H9 (cell line): ENCODE results near the gene FRMPD1. TPM values are rescaled to one million over a fixed set of nuclear protein-coding genes. Genes with fewer than 3 reads are reported as not detected.

Experiments used
- DNase-seq: peaks from one replicate; pipeline ENCODE4 v3.0.0-alpha.2; 2017
- H2AFZ ChIP-seq: one replicate; pipeline ENCODE4 v1.6.1; 2013; ENCODE audit warnings: mild to moderate bottlenecking, low read length, control low read depth, moderate library complexity
- H2AK5ac ChIP-seq: 2 replicates; pipeline ENCODE4 v1.6.1; 2013; ENCODE audit warnings: low read length, control low read depth, mixed read lengths; ENCODE audit not compliant: insufficient read length
- H2BK120ac ChIP-seq: one replicate; pipeline ENCODE4 v1.6.1; 2013; ENCODE audit warnings: low read depth, mild to moderate bottlenecking, low read length, control low read depth, inconsistent platforms; ENCODE audit not compliant: poor library complexity, severe bottlenecking
- H2BK12ac ChIP-seq: 2 replicates; pipeline ENCODE4 v1.6.1; 2013; ENCODE audit warnings: low read length, control low read depth, mixed read lengths, low read depth; ENCODE audit not compliant: insufficient read length
- H2BK15ac ChIP-seq: 2 replicates; pipeline ENCODE4 v1.6.1; 2013; ENCODE audit warnings: low read depth, low read length, control low read depth
- H2BK20ac ChIP-seq: one replicate; pipeline ENCODE4 v1.6.1; 2013; ENCODE audit warnings: low read depth, mild to moderate bottlenecking, low read length, control low read depth, inconsistent platforms; ENCODE audit not compliant: poor library complexity, severe bottlenecking
- H2BK5ac ChIP-seq: 2 replicates; pipeline ENCODE4 v1.6.1; 2013; ENCODE audit warnings: low read length, control low read depth, mixed read lengths; ENCODE audit not compliant: insufficient read length
- H3K14ac ChIP-seq: 2 replicates; pipeline ENCODE4 v1.6.1; 2013; ENCODE audit warnings: low read length, control low read depth; ENCODE audit not compliant: insufficient read depth
- H3K18ac ChIP-seq: 2 replicates; pipeline ENCODE4 v1.6.1; 2013; ENCODE audit warnings: low read depth, mild to moderate bottlenecking, mixed read lengths, low read length, control low read depth; ENCODE audit not compliant: insufficient read length
- H3K23ac ChIP-seq: 2 replicates; pipeline ENCODE4 v1.6.1; 2013; ENCODE audit warnings: low read length, control low read depth, mixed read lengths, low read depth; ENCODE audit not compliant: insufficient read length
- H3K23me2 ChIP-seq: 2 replicates; pipeline ENCODE4 v1.6.1; 2013; ENCODE audit warnings: low read depth, mild to moderate bottlenecking, mixed read lengths, low read length, control low read depth; ENCODE audit not compliant: insufficient read length, poor library complexity, severe bottlenecking
- H3K27ac ChIP-seq: 2 replicates; pipeline ENCODE4 v1.5.1; 2013; ENCODE audit warnings: low read length, control low read depth, mixed read lengths, low read depth; ENCODE audit not compliant: insufficient read length
- H3K27me3 ChIP-seq: 2 replicates; pipeline ENCODE4 v1.6.1; 2013; ENCODE audit warnings: low read length, control low read depth, inconsistent platforms; ENCODE audit not compliant: insufficient read depth
- H3K4ac ChIP-seq: 2 replicates; pipeline ENCODE4 v1.6.1; 2013; ENCODE audit warnings: low read depth, mild to moderate bottlenecking, control low read depth, inconsistent platforms, low read length, moderate library complexity
- H3K4me1 ChIP-seq: 2 replicates; pipeline ENCODE4 v1.6.1; 2013; ENCODE audit warnings: low read length, control low read depth, inconsistent platforms; ENCODE audit not compliant: insufficient read depth
- H3K4me2 ChIP-seq: 2 replicates; pipeline ENCODE4 v1.6.1; 2013; ENCODE audit warnings: low read length, control low read depth, mixed read lengths; ENCODE audit not compliant: insufficient read length, insufficient read depth
- H3K56ac ChIP-seq: 2 replicates; pipeline ENCODE4 v1.6.1; 2013; ENCODE audit warnings: low read depth, mild to moderate bottlenecking, mixed read lengths, low read length, control low read depth; ENCODE audit not compliant: insufficient read length
- H3K79me1 ChIP-seq: 2 replicates; pipeline ENCODE4 v1.6.1; 2013; ENCODE audit warnings: low read depth, mild to moderate bottlenecking, moderate library complexity, low read length, control low read depth, inconsistent platforms; ENCODE audit not compliant: insufficient read depth, poor library complexity, severe bottlenecking
- H3K79me2 ChIP-seq: 2 replicates; pipeline ENCODE4 v1.6.1; 2013; ENCODE audit warnings: low read length, control low read depth, inconsistent platforms; ENCODE audit not compliant: insufficient read depth
- H3K9ac ChIP-seq: 2 replicates; pipeline ENCODE4 v1.6.1; 2013; ENCODE audit warnings: low read length, control low read depth, mixed read lengths; ENCODE audit not compliant: insufficient read length; ENCODE audit errors: extremely low read depth
- H3K9me3 ChIP-seq: one replicate; pipeline ENCODE4 v1.6.1; 2013; ENCODE audit warnings: low read depth, low read length, inconsistent platforms; ENCODE audit not compliant: control insufficient read depth
- H3T11ph ChIP-seq: one replicate; pipeline ENCODE4 v1.6.1; 2013; ENCODE audit warnings: mild to moderate bottlenecking, low read length, control low read depth, inconsistent platforms
- H4K20me1 ChIP-seq: one replicate; pipeline ENCODE4 v1.6.1; 2013; ENCODE audit not compliant: control insufficient read depth, insufficient read length, insufficient read depth
- H4K5ac ChIP-seq: 2 replicates; pipeline ENCODE4 v1.6.1; 2013; ENCODE audit warnings: low read depth, mild to moderate bottlenecking, mixed read lengths, low read length, control low read depth; ENCODE audit not compliant: insufficient read length
- H4K8ac ChIP-seq: replicated peaks from 2 replicates; pipeline ENCODE4 v1.6.1; 2013; ENCODE audit warnings: low read length, control low read depth, mixed read lengths, low read depth; ENCODE audit not compliant: insufficient read length
- H4K91ac ChIP-seq: 2 replicates; pipeline ENCODE4 v1.6.1; 2013; ENCODE audit warnings: low read depth, mild to moderate bottlenecking, moderate library complexity, mixed read lengths, low read length, control low read depth; ENCODE audit not compliant: insufficient read length
- H3K27ac Mint-ChIP-seq, 3 experiments: 2 replicates in 2 of 3; 3 replicates in 1 of 3; pipeline ENCODE4 v1.8.0; 2020 to 2021; ENCODE audit warnings: mixed read lengths in 3 of 3, mild to moderate bottlenecking in 1 of 3, moderate library complexity in 1 of 3
- H3K27me3 Mint-ChIP-seq: 2 replicates; pipeline ENCODE4 v1.8.0; 2021; ENCODE audit warnings: low read depth, mild to moderate bottlenecking, moderate library complexity, mixed read lengths
- H3K36me3 Mint-ChIP-seq, 3 experiments: 2 replicates in 2 of 3; 3 replicates in 1 of 3; pipeline ENCODE4 v1.8.0; 2020 to 2021; ENCODE audit warnings: low read depth in 3 of 3, mixed read lengths in 3 of 3; ENCODE audit not compliant: insufficient read depth in 1 of 3
- H3K4me1 Mint-ChIP-seq, 2 experiments: 2 replicates each; pipeline ENCODE4 v1.8.0; 2020; ENCODE audit warnings: mixed read lengths in 2 of 2
- H3K4me3 Mint-ChIP-seq, 2 experiments: 2 replicates in 1 of 2; 3 replicates in 1 of 2; pipeline ENCODE4 v1.8.0; 2020 to 2021; ENCODE audit warnings: mild to moderate bottlenecking in 2 of 2, mixed read lengths in 2 of 2, moderate library complexity in 1 of 2
- H3K9me3 Mint-ChIP-seq, 2 experiments: 2 replicates in 1 of 2; 3 replicates in 1 of 2; pipeline ENCODE4 v1.8.0; 2020; ENCODE audit warnings: mild to moderate bottlenecking in 2 of 2, mixed read lengths in 2 of 2, moderate library complexity in 1 of 2
- CTCF ChIP-seq: fragments of 200-600 bp; sonication (generic); conservative IDR thresholded peaks from 3 replicates; pipeline ENCODE4 v1.8.0; 2021; ENCODE audit warnings: antibody characterized with exemption, mild to moderate bottlenecking
- WGBS: extraction: QIAGEN DNeasy Blood & Tissue Kit; methylation state at CpG from one replicate; pipeline ENCODE4 v1.1.7; 2013; ENCODE audit warnings: missing lambda C conversion rate, low lambda C conversion rate, mixed read lengths; ENCODE audit not compliant: insufficient read length; ENCODE audit errors: extremely low coverage; 5-methylcytosine and 5-hydroxymethylcytosine counted together
- total RNA-seq: library from RNA; stranded (reverse); gene quantifications from 2 replicates; pipeline ENCODE4 v1.2.1, GENCODE V29; 2021

Gene FRMPD1
- total RNA-seq, 1 experiment from 2014 or later: 0.04 TPM

GRCh38 chr9:37692622-37693221 is 42.0 kb downstream of the FRMPD1 start:
- TF ChIP-seq CTCF: no peak
- Histone ChIP-seq H2BK12ac (no peak overlapping the region), H3K9ac (no peak overlapping the region), H3K4me2 (no peak overlapping the region), H3K18ac (no peak overlapping the region), H3T11ph (no peak overlapping the region), H3K4me1 (no peaks in the 10 kb centered on the region), H3K14ac (no peak overlapping the region), H4K8ac (no peak overlapping the region), H2AK5ac (no peak overlapping the region), H3K9me3 (no peaks in the 10 kb centered on the region), H2BK20ac (no peak overlapping the region), H3K23me2 (no peaks in the 10 kb centered on the region), H2BK15ac (no peak overlapping the region), H4K91ac (no peak overlapping the region), H3K79me2 (no peaks in the 10 kb centered on the region), H3K27ac (no peak overlapping the region), H3K56ac (no peak overlapping the region), H2BK120ac (no peak overlapping the region), H4K5ac (no peak overlapping the region), H3K4ac (no peak overlapping the region), H3K27me3 (no peaks in the 10 kb centered on the region), H4K20me1 (no peaks in the 10 kb centered on the region), H3K79me1 (no peaks in the 10 kb centered on the region), H3K23ac (no peak overlapping the region), H2AFZ (no peak overlapping the region), H2BK5ac (no peak overlapping the region)
- H3K4me1 Mint-ChIP-seq: peaks cover 3 to 5% of the 10 kb centered on the region in 2 experiments; a peak in 3 of 4 replicates
- H3K4me3 Mint-ChIP-seq: no peak overlapping the region
- no CpG with 5 or more reads among the region's 11 CpGs for WGBS
- no peak for DNase-seq
- H3K9me3 Mint-ChIP-seq: no peaks in the 10 kb centered on the region
- no peaks in the 10 kb centered on the region for H3K36me3 Mint-ChIP-seq
- no peaks in the 10 kb centered on the region for H3K27me3 Mint-ChIP-seq
- H3K27ac Mint-ChIP-seq: 0 out of 7 replicates have a peak overlapping the region, but pooled peaks of 1 of the 3 experiments have one; percentile 2
